HG03175 (cell line): ENCODE data around the gene EOGT.
A peak's percentile ranks its signal among the peaks of the same experiment; 100 is the strongest.

Experiments
- ATAC-seq: cut with Tn5 transposase; IDR thresholded peaks from one replicate; pipeline ENCODE4 v1.9.1; 2021; ENCODE audit warnings: mild to moderate bottlenecking, moderate library complexity; ENCODE audit not compliant: unreplicated experiment

EOGT gene

GRCh38 chr3:69009559-69010410 is 3.7 kb downstream of the EOGT start:
- ATAC-seq: no peak

GRCh38 chr3:69008980-69009379 is 4.5 kb downstream of the EOGT start:
- no peak for ATAC-seq

GRCh38 chr3:69005791-69006482 is 7.5 kb downstream of the EOGT start:
- no peak for ATAC-seq

GRCh38 chr3:69005071-69005790 is 8.3 kb downstream of the EOGT start:
- no peak for ATAC-seq

GRCh38 chr3:69004138-69004537 is 9.3 kb downstream of the EOGT start:
- no peak for ATAC-seq

GRCh38 chr3:68999605-69000004 is 13.9 kb downstream of the EOGT start:
- ATAC-seq: no peak

- no peak for ATAC-seq
Measured at GRCh38 chr3:68999158-68999557, 14.3 kb downstream of the EOGT start.

- peak; percentile 81 for ATAC-seq
Measured at GRCh38 chr3:68997887-68998286, 15.6 kb downstream of the EOGT start.

GRCh38 chr3:68996356-68996995 is 17.0 kb downstream of the EOGT start:
- no peak for ATAC-seq

GRCh38 chr3:68988740-68989139 is 24.7 kb downstream of the EOGT start:
- no peak for ATAC-seq

- no peak for ATAC-seq
Measured at GRCh38 chr3:68987322-68987721, 26.2 kb downstream of the EOGT start.

- no peak for ATAC-seq
Measured at GRCh38 chr3:68986496-68987208, 26.8 kb downstream of the EOGT start.

GRCh38 chr3:68985146-68985790 is 28.2 kb downstream of the EOGT start:
- ATAC-seq: no peak

GRCh38 chr3:68984011-68984530 is 29.4 kb downstream of the EOGT start:
- ATAC-seq: no peak

- ATAC-seq: no peak
Measured at GRCh38 chr3:68977486-68978167, 35.9 kb downstream of the EOGT start.

- no peak for ATAC-seq
Measured at GRCh38 chr3:68974711-68975110, 38.8 kb downstream of the EOGT start.

- ATAC-seq: no peak
Measured at GRCh38 chr3:68973639-68974038, 39.8 kb downstream of the EOGT start.

GRCh38 chr3:68972358-68972979 is 41.0 kb downstream of the EOGT start:
- peak; percentile 75 for ATAC-seq

- no peak for ATAC-seq
Measured at GRCh38 chr3:68964694-68965093, 48.8 kb downstream of the EOGT start.
